ENCODE results near the gene SNTG2.
"Not testable (repeated sequence)": the region's sequence is repeated elsewhere in the genome, so short reads cannot be mapped to it uniquely, and the experiment has no call there.

SNTG2 gene

DNA sequence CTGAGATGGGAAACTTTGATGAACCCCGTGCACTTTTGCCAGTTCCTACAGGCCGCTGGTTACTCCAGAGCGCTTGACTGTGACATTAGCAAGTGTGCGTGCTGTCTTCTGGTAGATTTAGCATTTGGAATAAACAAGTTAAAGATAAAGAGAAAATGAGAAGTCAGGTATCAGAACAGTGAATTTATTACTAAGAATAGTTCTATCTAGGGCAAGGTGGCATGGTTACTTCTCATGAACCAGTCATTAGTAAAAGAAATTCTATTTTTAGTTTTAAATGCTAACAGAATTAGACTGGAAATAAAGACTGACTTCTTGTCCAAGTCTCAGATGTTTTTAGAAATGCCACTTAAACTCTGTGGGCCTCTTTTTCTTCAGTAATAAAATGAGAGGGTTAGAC, 258.6 kb downstream of the SNTG2 start:
- DNase-seq: no peak

DNA sequence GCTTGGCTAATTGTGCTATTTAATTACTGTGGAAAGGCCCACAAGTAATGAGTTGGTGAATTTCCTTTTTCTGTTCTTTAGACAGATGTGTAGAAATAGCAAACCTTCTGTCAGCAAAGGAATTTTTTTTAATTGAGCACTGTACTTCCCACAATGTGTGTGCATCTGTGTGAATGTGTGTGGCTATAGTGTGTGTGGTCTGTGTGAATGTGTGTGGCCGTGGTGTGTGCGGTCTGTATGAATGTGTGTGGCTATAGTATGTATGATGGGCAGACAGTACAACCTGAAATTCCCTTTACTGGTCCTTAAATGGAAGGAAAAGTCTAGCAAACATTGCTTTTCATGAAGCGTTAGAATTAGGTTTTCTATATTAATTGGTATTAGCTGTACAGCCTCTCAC, 259.1 kb downstream of the SNTG2 start:
- no peak for DNase-seq

DNA sequence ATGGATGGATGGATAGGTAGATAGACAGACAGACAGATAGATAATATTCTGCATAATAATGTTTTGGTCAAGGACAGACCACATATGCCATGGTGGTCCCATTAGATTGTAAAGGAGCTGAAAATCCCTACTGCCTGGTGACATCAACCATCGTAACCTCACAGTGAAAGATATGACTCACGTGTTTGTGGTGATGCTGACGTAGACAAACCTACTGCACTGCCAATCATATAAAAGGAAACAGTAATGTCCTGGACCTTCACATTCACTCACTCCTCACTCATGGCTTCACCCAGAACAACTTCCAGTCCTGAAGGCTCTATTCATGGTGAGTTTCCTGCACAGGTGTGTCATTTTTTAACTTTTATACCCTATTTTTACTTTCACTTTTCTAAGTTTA, 259.7 kb downstream of the SNTG2 start:
- DNase-seq: no peak

DNA sequence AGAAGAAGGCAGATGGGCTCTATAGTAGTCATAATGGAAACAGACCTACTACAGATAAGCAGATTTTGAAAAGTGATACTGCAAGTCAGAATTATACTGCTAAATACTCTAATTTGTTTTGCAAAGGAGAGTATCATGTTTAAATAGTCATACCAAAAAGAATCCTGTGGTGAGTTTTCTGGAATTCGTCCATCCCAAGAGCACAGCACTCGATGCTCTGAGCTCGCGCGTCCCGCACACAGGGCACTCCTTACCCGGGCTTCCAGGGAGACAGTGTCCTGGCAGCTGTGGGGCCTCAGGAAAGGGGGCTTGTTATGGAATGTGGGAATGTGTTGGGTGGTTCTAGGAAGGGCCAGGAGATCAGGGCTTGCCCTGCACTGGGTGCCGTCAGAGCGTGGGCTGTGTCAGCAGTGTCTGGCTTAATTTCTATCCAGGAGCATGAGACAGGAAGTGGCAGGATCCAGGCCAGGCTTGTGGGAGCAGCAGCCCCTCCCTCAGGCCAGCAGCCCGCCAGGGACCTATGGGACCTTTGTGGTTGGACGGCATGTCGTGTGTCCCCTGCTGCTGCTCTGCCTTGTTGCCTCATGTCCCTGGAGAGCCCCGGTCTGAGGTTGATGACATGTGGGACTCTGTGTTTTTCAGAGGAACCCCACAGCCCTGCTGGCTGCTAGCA, 269.4 kb downstream of the SNTG2 start:
- DNase-seq: no peak

DNA sequence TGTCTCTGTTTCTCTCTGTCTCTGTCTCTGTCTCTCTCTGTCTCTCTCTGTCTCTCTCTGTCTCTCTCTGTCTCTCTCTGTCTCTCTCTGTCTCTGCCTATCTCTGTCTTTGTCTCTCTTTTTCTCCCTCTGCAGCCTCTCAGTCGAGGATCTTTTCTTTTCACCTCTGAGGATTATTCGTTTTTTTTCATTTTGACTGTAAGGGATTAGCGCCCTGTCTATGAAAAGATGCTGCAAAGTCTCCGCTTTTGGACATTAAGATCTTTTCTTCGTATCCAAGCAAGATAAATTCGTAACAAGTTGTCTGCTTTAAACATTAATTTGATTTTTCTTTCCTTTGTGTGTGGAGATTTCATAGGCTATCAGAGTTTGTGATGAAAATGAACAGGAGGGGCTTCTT, 271.4 kb downstream of the SNTG2 start:
- no peak for DNase-seq

DNA sequence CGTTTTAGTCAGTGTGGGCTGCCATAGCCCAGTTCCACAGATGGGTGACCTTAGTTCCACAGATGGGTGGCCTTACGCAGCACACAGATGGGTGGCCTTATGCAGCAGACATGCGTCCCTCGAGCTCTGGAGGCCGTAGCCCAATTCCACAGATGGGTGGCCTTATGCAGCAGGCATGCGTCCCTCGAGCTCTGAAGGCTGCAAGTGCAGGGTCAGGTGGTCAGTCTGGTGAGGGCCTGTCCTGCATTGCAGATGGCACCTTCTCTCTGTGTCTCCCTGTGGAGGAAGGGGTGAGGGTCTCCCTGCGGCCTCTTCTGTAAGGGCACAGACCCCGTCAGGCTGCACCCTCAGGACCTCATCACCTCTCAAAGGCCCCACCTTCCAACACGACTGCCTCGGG, 273.1 kb downstream of the SNTG2 start:
- no peak for DNase-seq

DNA sequence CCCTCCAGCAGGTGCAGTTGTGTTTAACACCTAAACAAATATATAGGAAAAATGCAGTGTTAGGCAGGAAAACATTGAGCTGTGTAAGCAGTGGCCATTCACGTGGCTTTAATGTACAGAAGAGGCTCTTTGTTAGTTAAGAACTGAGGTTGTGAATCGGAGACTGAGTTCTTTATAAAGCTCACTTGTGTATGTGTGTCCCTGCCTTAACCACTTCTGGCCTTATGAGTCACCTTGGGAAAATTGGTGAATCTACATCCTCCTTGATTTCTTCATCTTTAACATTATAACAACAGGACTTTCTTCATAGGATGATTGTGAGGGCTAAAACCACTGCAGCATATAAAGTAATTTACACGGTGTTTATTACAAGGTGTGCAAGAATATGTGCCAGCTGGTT, 274.3 kb downstream of the SNTG2 start:
- no peak for DNase-seq

DNA sequence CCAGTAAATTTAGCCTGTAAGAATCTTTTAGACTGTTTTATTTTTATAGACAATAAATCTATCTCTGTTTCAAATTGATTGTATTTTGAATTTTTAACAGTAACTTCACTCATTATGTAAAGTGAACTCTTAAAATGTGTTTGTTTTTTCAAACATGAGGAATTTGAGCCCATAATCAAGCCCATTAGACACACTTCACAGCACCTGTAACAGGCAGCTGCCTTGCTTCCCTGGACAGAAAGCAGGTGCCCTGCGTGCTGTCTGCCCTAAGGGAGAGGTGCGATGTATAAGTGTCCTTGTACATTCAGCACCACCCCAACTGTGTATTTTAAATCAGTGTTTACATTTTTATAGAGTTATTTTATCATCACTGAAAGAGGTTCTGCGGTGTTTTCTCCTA, 276.1 kb downstream of the SNTG2 start:
- DNase-seq: no peak

DNA sequence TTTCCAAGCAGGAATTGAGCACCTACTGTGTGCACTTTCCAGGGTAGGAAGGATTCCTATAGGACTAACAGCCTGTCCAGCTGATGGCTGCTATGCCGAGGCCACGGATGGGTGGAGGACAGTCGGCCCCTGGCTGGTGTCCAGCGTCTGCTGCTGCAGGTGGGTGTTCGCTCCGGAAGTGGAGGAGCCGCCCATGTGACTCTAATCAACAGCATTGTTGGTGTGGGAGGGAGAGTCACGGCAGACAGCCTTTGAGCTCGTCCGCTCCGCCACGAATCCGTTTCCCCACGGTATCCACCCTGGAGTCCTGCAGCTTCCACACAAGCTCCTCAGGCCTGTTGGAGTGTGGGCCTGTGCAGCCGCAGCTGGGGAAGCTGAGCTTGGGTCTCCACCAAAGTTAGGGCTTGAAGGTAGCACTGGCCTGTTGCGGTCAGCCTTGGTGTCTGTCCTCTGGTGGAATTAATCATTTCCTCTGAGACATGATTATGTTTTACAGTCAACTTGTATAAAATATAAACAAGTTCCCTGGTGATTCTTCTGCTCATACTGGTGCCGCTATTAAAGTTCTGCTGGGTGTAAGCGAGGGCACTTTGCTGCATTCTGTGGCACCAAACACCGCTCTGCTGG, 276.7 kb downstream of the SNTG2 start:
- DNase-seq: no peak

DNA sequence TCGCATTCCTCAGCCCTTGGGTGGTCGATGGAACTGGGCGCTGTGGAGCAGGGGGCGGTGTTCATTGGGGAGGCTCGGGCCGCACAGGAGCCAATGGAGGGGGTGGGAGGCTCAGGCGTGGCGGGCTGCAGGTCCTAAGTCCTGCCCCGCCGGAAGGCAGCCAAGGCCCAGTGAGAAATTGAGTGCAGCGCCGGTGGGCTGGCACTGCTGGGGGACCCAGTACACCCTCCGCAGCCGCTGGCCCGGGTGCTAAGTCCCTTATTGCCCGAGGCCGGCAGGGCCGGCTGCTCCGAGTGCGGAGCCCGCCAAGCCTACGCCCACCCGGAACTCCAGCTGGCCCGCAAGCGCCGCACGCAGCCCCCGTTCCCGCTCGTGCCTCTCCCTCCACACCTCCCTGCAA, 278.9 kb downstream of the SNTG2 start:
- not testable (repeated sequence) for DNase-seq

DNA sequence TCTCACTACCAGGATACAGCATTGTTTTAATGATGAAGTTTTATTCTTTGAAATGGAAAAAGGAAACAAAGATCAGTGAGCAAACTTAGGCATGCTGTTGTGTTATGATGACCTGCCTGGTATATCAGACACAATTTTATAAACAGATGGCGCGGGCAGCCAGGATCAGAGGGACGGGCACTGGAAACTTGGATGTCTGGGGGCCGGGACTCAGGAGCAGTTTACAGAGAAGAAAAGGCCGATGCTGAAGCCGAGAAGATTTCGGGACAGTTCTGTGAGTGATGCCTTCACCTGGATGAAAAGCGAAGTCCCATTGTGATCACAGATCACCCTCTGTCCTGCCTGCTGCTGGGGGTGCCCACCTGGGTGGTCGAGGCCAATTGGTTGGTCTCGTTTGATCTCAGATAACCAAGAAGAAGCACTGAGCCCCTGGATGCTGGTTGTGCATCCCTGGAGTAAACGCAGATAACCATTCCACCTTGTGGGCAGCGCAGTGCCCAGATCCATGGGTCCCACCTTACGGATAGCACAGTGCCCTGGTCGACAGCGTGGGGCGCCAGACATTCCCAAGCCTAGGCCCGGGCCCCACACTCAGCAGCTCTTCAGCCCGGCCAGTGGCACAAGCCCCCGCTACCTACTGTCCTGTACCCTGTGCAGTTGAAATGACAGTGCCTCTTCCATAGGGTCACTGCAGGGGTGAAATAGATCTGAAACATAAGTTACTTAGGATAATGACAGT, 279.7 kb downstream of the SNTG2 start:
- DNase-seq: no peak

DNA sequence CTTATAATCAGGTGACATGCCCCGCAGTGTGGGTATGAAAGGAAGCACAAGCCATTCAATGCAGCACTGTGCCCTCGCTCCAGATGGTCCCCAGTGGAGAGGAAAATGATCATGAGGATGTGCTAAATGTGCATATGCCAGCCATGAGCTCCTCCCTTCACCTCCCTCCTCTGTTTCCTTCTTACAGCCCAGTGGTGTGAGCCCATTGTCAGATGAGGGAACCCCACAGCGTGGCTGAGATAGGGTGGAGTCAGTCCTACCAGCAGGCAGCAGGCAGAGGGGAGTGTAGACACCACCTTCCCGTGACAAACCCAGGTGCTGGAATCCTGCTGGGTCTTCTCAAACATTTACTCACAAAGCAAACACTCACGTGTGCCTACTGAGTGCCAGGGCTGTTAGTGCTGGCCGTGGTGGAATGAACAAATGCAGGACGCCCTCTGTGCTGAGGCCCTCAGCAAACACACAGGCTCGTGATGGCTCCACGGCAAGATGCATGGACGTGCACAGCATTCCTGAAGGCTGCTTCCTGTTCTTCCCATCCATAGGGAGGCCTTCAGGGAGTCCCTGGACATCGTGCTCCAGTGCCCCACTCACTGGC, 280.9 kb downstream of the SNTG2 start:
- DNase-seq: no peak

DNA sequence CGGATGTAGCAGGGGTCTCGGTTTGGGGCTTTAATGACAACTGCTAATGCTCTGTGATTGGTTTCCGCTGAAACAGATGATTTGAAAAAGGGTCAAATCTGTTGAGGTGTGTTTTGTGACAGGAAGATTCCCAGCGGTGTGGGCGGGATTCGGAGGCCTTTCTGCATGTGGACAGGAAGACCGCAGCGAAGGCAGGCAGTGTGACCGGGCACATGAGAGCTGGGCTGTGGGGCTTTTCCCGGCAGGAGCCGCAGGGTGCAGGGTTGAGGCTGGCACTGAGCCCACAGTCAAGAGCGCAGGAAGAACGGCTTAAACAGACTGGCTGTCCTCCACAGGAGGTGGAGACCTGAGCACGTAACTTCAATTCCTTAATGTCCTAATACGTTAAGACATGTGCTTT, 282.6 kb downstream of the SNTG2 start:
- DNase-seq: no peak

DNA sequence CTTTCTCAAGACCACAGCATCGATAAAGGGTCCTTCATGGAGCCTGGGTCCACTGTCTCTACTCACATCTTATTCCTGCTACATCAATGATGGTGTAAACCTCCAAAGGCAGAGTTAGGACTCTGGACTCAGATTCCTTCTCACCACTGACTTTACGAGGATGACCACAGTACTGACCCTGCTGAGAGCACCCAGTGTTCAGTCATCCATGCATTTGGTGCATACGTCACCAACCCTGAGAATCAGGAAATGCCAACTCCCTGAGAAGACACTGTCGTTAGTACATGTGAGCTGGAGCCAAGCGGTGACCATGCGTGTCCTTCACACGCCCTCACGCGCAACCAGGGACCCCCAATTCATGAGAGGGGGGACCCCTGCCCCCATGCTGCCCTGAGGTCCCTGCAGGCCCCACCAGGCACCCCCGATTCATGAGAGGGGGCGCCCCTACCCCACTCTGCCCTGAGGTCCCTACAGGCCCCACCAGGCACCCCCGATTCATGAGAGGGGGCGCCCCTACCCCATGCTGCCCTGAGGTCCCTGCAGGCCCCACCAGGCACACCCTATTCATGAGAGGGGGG, 284.2 kb downstream of the SNTG2 start:
- no peak for DNase-seq

DNA sequence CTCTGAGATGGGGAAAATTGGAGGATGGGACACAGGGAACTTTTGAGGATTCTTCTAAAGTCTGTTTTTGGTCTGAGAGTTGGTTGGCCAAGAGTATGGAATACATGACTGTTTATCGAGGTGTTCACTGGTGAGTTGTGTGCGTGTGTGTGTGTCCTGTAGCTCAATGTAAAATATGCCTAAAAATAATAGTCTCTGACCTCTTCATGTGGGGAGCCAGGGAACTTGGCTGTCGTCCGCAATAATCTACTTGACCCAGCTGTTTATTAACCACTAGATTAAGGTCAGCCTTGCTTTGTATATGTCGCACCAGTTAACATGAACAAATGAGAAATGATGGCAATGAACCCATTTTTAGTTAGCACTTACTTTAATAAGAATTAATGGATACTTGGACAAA, 285.2 kb downstream of the SNTG2 start:
- DNase-seq: no peak

DNA sequence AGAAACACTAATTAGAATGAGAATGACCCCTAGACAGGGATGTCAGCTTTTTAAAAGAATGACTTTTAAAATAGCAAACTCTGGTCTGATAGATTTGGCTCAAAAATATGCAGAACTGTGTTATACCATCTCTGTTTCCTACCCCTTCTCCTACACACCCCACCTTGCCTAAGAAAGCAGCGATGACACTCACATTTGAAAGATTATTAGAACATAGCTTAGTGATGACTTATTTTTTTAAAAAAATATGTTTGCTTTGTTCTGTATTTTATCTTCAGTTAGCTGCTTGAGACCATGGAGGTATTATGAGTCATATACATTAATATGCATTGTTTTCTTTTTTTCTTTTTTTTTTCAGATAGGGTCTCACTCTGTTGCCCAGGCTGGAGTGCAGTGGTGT, 286.0 kb downstream of the SNTG2 start:
- no peak for DNase-seq

DNA sequence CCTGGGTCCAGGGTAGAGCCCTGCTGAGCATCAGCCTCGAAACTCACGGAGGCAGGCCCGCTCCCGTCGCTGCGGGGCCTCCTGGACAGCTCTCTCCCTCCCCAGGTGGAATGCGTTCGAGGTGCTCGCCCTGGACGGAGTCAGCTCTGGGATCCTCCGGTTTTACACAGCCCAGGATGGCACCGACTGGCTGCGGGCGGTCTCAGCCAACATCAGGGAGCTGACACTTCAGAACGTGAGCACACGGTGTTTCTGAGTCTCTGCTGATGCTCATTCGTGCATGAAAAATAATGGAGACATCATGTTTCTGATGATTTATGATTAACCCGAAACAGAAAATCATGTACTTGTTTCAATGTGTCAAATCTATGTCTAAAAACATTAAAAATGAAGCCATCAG, 287.1 kb downstream of the SNTG2 start:
- DNase-seq: no peak

DNA sequence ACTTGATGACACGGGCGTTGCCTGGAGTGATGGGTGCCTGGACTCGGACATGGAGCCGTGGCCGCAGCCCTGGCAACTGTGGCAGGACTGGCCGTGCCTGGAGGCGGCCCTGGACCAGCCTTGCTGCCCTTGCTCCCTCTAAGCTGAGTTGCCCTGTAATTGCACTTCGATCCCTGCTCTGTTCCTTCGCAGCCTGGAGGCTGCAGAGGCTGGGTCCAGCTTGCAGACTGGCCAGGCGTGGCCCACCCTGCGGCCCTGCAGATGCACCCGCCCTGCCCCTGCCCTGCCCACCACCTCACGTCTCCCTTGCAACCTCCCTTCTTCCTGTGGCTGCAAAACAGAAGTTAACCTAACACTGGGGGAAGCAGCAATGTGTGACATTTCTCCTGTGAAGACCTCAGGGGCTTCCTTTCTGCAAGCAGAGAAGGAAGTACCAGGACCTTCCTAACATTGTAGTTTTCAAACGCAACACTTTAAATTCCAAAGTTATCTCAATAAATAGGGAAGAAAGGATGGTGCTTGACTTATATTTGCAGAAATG, 288.0 kb downstream of the SNTG2 start:
- no peak for DNase-seq

DNA sequence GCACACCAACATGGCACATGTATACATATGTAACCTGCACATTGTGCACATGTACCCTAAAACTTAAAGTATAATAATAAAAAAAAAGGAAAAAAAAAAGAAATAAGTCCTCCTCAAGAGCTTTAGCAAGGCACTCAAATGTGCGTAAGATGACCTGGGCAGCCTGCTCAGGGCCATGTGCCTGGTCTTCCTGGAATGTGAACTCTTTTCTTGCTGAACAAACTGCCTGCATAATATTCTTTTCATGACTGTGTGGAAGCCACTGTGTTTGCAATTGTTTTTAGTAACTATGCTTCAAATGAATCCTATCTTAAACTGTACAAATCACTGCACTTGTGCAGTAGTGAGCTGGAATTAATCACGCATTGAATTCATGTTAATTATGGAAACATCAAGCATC, 294.5 kb downstream of the SNTG2 start:
- no peak for DNase-seq

DNA sequence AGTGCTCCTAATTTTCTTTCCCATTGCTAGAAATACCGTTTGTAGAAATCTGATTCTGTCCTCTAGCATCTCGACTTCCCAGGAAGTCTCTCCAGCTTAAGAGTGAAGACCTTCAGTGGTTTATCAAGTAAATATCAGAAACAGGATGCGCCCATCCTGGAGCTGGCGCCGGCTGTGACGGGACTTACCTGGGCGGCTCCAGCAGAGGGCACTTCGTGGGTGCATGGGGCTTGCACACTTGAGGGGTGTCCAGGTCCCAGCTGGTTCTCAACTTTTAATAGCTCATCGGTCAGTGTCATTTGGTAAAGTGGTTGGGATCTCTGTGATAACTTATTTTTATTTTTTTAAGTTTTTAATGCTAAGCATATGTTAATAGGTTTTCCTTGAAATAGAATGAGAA, 295.6 kb downstream of the SNTG2 start:
- no peak for DNase-seq

DNA sequence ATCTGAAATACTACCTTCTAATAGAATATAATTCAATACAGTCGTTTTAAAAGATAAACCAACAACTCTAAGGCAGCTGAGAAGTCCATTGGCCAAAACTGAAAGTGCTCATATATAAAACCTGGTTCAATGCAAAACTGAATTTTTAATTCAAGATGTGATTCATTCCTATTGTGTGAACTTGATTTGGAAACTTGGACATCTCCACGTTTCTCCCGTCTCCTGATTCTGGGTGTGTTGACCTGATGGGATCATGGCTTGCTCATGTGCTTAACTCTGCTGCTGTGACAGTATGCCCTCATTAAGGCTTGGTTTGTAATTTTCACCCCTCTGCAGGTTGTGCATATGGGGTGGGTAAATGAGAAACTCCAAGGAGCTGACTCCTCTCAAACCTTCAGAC, 296.3 kb downstream of the SNTG2 start:
- DNase-seq: no peak

DNA sequence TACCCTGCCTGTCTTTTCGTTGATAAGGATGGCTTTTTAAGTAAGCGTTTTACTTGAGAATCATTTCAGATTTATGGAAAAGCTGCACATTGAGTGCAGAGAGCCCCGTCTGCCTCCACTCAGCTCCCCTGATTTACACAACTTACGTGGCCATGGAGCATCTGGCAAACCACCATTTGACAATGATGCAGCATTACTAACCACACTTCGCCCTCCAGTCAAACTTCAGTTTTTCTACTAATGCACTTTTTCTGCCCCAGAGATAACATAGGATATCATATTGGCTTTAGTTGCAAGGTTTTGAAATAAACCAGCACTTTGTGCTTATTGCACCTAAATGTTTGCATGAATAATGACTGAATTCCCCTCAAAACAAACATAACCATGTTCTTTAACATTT, 297.5 kb downstream of the SNTG2 start:
- DNase-seq: no peak

All from GOT3 (cell line).